NCI-H1092 treated with DMSO at 0.1 percent for 48 hours (cell line): ENCODE data around the gene POLE.

Source experiments
- DNase-seq: peaks from one replicate; lab custom pipeline; 2025; lab: John Stamatoyannopoulos, UW

POLE gene

GRCh38 chr12:132579744-132580143 lies 107.4 kb downstream of the POLE start:
- DNase-seq = no peak

DNA sequence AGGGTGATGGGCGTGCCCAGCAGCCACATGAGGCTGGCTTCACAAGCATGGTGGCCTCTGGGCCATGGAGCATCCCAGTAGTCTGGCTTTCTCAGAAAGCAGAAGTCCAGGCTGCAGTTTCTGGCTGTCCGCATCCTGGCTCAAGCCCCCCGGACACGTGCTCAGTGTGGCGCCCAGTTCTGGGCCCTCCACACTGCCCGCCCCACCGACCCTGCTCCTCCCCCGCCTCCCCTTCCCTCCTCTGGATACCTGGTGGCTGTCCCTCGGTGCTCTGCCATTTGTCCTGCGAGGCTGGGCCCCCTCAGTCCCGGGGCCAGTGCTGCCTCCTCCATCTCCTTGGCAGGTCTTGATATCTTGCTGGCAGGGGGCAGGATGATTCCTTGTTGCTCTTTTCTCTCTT lies 108.3 kb downstream of the POLE start:
- DNase-seq = no peak

GRCh38 chr12:132578118-132578517 lies 109.0 kb downstream of the POLE start:
- no peak for DNase-seq

GRCh38 chr12:132577191-132577920 lies 109.8 kb downstream of the POLE start:
- no peak for DNase-seq

DNA sequence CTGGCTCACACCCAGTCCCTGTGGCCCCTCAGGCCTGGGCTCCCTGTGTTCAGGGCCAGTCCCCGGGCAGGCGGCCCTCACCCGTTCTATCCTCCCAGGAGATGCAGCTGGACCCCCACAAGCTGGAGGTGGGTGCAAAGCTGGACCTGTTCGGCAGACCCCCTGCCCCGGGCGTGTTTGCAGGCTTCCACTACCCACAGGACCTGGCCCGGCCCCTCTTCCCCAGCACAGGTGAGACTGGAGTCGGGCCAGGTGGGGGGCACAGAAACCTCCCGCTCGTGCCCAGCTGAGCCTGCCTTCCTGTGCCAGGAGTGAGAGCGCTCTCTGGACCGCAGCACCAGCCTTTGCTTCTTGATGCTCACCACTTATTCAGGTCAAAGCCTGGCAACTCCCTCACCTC lies 110.4 kb downstream of the POLE start:
- no peak for DNase-seq

- no peak for DNase-seq
These were observed 111.5 kb downstream of the POLE start for GRCh38 chr12:132575661-132576060.

GRCh38 chr12:132574271-132574996 lies 112.7 kb downstream of the POLE start:
- DNase-seq = no peak
